ENCODE data around the gene GDE1. TPM values are rescaled to one million over a fixed set of nuclear protein-coding genes. Genes with fewer than 3 reads are reported as not detected.

GDE1 gene
- total and polyA plus RNA-seq, 3 donors from 2014 or later: 42.4 to 54.6 (median 44.1) TPM

DNA sequence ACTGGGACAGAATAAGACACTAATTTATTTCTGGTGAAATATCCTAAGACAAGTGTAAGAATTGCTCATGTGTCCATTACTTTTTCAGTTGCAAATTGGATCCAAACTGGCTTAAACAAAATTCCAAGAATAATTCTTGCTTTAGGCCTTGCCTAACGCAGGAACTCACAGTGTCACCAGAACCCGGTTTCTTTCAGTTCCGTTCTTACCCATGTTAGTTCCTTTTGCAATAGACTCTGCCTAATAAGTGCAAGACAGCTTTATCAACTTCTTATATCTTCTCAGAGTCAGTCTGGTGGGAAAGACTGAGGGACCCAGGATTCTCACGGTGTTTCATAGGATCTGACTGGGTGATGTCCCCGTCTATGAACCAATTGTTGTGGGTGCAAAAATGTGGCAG, 24.7 kb downstream of the GDE1 start:
- TF ChIP-seq POLR2A (IDR thresholded peaks at IDR 0.05): no peak
- TF ChIP-seq, protein P1, sequence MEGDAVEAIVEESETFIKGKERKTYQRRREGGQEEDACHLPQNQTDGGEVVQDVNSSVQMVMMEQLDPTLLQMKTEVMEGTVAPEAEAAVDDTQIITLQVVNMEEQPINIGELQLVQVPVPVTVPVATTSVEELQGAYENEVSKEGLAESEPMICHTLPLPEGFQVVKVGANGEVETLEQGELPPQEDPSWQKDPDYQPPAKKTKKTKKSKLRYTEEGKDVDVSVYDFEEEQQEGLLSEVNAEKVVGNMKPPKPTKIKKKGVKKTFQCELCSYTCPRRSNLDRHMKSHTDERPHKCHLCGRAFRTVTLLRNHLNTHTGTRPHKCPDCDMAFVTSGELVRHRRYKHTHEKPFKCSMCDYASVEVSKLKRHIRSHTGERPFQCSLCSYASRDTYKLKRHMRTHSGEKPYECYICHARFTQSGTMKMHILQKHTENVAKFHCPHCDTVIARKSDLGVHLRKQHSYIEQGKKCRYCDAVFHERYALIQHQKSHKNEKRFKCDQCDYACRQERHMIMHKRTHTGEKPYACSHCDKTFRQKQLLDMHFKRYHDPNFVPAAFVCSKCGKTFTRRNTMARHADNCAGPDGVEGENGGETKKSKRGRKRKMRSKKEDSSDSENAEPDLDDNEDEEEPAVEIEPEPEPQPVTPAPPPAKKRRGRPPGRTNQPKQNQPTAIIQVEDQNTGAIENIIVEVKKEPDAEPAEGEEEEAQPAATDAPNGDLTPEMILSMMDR (IDR thresholded peaks at IDR 0.05): no peak
- H3K27ac ChIP-seq: no peak overlapping the region
- WGBS, 2 donors: 71 to 82% methylated on average over 5 of the region's 5 CpGs

DNA sequence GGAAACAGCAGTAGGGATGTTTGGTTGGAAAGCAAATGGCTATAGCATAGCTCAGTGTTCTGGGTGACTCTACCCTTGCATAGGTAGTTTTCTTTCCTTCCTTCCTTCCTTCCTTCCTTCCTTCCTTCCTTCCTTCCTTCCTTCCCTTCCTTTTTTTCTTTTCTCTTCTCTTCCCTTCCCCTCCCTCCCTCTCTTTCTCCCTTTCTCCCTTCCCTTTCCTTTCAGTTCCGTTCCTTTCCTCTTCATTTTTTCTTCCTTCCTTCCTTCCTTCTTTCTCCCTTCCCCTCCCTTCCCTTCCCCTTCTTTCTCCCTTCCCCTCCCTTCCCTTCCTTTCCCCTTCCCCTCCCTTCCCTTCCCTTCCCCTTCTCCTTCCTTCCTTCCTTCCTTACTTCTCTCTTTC, 31.3 kb downstream of the GDE1 start:
- WGBS, 2 donors: 73 to 100% methylated on average over 1 of the region's 1 CpG
- no peak for DNase-seq
- Histone ChIP-seq H3K9me3 (no peaks in the 10 kb centered on the region), H3K4me1 (no peaks in the 10 kb centered on the region), H3K36me3 (ENCODE audit: low read depth, missing control alignments) (no peaks in the 10 kb centered on the region), H3K27ac (no peak overlapping the region), H3K4me3 (no peak overlapping the region), H3K27me3 (no peaks in the 10 kb centered on the region)
- no peak for TF ChIP-seq POLR2A (IDR thresholded peaks at IDR 0.05)
- TF ChIP-seq, protein P1 (IDR thresholded peaks at IDR 0.05): no peak
- intact Hi-C loops (cut with DNase I; ENCODE audit: low total_unique reads): no loop called here

More for the DNA sequence above, 24.7 kb downstream of the GDE1 start:
- intact Hi-C loops (cut with DNase I; ENCODE audit: low total_unique reads): no loop called here
- no peaks in the 10 kb centered on the region for H3K27me3 ChIP-seq
- no peak for DNase-seq
- H3K4me3 ChIP-seq: no peak overlapping the region
- no peaks in the 10 kb centered on the region for H3K9me3 ChIP-seq
- H3K36me3 ChIP-seq (ENCODE audit: low read depth, missing control alignments): no peaks in the 10 kb centered on the region
- no peaks in the 10 kb centered on the region for H3K4me1 ChIP-seq

DNA sequence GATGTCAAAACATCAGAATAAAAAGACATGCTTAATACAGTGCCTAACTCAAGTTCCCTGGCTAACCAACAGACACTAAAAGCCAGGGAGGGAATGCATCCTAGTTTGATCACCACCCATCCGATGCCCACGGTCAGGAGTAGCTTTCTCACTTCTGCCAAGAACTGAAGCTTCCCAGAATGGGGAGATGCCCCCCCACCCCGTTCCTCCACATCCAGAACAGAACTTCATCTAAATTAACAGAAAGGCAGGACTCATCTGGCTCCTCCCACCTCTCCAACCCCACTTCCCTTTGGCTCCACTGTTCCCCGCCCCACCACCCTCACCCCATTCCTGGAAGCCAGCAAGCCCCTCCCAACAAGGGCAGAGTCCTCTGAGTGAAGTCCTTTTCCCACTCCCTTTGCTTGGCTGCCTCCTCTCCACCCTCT, 33.7 kb downstream of the GDE1 start:
- no peaks in the 10 kb centered on the region for H3K36me3 ChIP-seq (ENCODE audit: low read depth, missing control alignments)
- WGBS, 2 donors: 64 to 80% methylated on average over 4 of the region's 4 CpGs
- intact Hi-C loops (cut with DNase I; ENCODE audit: low total_unique reads): no loop called here
- DNase-seq: no peak
- no peak overlapping the region for H3K27ac ChIP-seq
- H3K9me3 ChIP-seq: no peaks in the 10 kb centered on the region
- no peaks in the 10 kb centered on the region for H3K4me1 ChIP-seq
- no peak for TF ChIP-seq POLR2A (IDR thresholded peaks at IDR 0.05)
- TF ChIP-seq, protein P1 (IDR thresholded peaks at IDR 0.05): no peak
- H3K27me3 ChIP-seq: no peaks in the 10 kb centered on the region
- H3K4me3 ChIP-seq: no peak overlapping the region

DNA sequence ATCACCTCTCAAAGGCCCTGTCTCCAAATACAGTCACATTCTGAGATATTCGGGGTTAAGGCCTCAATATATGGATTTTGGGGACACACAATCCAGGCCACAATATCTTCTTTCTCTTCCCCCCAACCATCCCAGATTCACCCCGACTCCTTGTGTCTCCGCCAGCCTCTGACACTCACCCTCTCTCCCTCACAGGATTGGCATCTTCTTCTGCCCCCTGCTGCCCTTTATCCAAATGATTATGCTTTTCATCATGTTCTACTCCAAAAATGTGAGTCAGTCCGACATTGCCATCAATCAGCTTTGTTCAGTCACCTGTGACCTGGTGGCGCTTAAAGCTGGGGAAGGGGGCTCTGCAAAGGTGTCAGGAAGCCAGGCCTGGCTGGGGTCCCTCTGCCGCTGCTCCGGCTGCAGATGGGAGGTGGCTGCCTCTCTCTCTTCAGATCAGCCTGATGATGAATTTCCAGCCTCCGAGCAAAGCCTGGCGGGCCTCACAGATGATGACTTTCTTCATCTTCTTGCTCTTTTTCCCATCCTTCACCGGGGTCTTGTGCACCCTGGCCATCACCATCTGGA, 35.1 kb downstream of the GDE1 start:
- 90 to 92% methylated on average over 10 of the region's 10 CpGs for WGBS, 2 donors
- Histone ChIP-seq H3K27ac (no peak overlapping the region), H3K4me3 (no peak overlapping the region), H3K4me1 (no peaks in the 10 kb centered on the region), H3K36me3 (ENCODE audit: low read depth, missing control alignments) (no peaks in the 10 kb centered on the region), H3K27me3 (no peaks in the 10 kb centered on the region), H3K9me3 (no peaks in the 10 kb centered on the region)
- TF ChIP-seq, protein P1 (IDR thresholded peaks at IDR 0.05): no peak
- no peak for TF ChIP-seq POLR2A (IDR thresholded peaks at IDR 0.05)
- intact Hi-C loops (cut with DNase I; ENCODE audit: low total_unique reads): no loop called here
- DNase-seq: no peak

DNA sequence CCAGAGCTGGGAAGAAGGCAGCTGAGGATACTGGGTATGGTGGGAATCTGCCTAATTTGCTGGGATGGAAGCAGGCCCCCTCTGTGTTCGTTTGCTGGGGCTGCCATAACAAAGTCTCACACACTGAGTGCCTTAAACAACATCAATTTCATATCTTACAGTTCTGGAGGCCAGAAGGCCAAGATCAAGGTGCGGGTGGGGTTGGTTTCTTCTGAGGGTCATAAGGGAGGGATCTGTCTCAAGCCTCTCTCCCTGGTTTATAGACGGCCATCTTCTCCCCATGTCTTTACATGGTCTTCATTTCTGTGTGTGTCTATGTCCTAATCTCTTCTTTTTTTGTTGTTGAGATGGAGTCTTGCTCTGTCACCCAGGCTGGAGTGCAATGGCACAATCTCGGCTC, 35.8 kb downstream of the GDE1 start:
- Histone ChIP-seq H3K4me3 (no peak overlapping the region), H3K9me3 (no peaks in the 10 kb centered on the region), H3K27me3 (no peaks in the 10 kb centered on the region), H3K36me3 (ENCODE audit: low read depth, missing control alignments) (no peaks in the 10 kb centered on the region), H3K4me1 (no peaks in the 10 kb centered on the region), H3K27ac (no peak overlapping the region)
- intact Hi-C loops (cut with DNase I; ENCODE audit: low total_unique reads): no loop called here
- WGBS, 2 donors: 69 to 89% methylated on average over 4 of the region's 4 CpGs
- DNase-seq: no peak
- TF ChIP-seq, protein P1 (IDR thresholded peaks at IDR 0.05): no peak
- TF ChIP-seq POLR2A (IDR thresholded peaks at IDR 0.05): no peak
